Endothelial cell of umbilical vein (primary cell): Measurements from ENCODE around the gene NR1I3. TPM values are rescaled to one million over a fixed set of nuclear protein-coding genes. Genes with fewer than 3 reads are reported as not detected.

Source experiments
- BruUV-seq: library from RNA; stranded (reverse); fragments of 400-500 nt; replicated peaks from 2 replicates; lab custom pipeline; 2021; lab: Mats Ljungman, UMichigan
- CTCF ChIA-PET: fragments of 300-600, 350-600 bp; sonication (Branson Sonifier 250); formaldehyde crosslinking; loops from one replicate; lab custom pipeline; 2021; ENCODE audit warnings: antibody characterized with exemption, inconsistent platforms; lab: Charles Lee
- POLR2A ChIA-PET: fragments of 300-600, 350-600 bp; sonication (Branson Sonifier 250); formaldehyde crosslinking; loops from one replicate; lab custom pipeline; 2021; ENCODE audit warnings: antibody characterized with exemption, inconsistent platforms; lab: Charles Lee
- DNase-seq: peaks from one replicate; pipeline ENCODE4 v3.0.0-alpha.2; 2011; ENCODE audit warnings: low read depth, low spot score
- FAIRE-seq: peaks from 2 replicates; lab custom pipeline; 2011; peaks lifted over from hg19 to GRCh38; lab: Jason Lieb, UNC
- H2AFZ ChIP-seq: 2 replicates; pipeline ENCODE4 v1.6.0; 2012; ENCODE audit warnings: low read depth, low read length, control low read depth, inconsistent platforms
- H3K27ac ChIP-seq: 2 replicates; pipeline ENCODE4 v1.5.1; 2011; ENCODE audit warnings: low read depth, mild to moderate bottlenecking, control low read depth, low read length, moderate library complexity; ENCODE audit not compliant: insufficient read depth
- H3K27me3 ChIP-seq, 2 experiments: 2 replicates each; pipeline versions ENCODE4 v1.6.0 to v1.6.1; 2011; ENCODE audit warnings: low read length in 2 of 2, mixed read lengths in 1 of 2; ENCODE audit not compliant: control insufficient read depth in 2 of 2, insufficient read depth in 2 of 2
- H3K36me3 ChIP-seq, 2 experiments: 2 replicates in 1 of 2; 3 replicates in 1 of 2; pipeline ENCODE4 v1.5.1; 2011; ENCODE audit warnings: low read length in 2 of 2, mild to moderate bottlenecking in 1 of 2, moderate library complexity in 1 of 2; ENCODE audit not compliant: control insufficient read depth in 2 of 2, insufficient read depth in 2 of 2; ENCODE audit errors: extremely low read depth in 1 of 2
- H3K4me1 ChIP-seq: 3 replicates; pipeline ENCODE4 v1.5.1; 2011; ENCODE audit warnings: mild to moderate bottlenecking, low read length; ENCODE audit not compliant: control insufficient read depth, insufficient read depth; ENCODE audit errors: extremely low read depth
- H3K4me2 ChIP-seq: 2 replicates; pipeline ENCODE4 v1.6.1; 2011; ENCODE audit warnings: low read length, control low read depth, mixed read lengths; ENCODE audit not compliant: insufficient read depth
- H3K4me3 ChIP-seq, 3 experiments: fragments of 200-600 bp in 1 of 3; sonication (generic), shearing (Covaris generic) in 1 of 3; replicated peaks in 1 of 3; 2 replicates each; pipeline ENCODE4 v1.5.1; 2011 to 2016; ENCODE audit warnings: control low read depth in 3 of 3, low read length in 3 of 3, mild to moderate bottlenecking in 2 of 3, inconsistent platforms in 1 of 3, low read depth in 1 of 3, moderate library complexity in 1 of 3; ENCODE audit not compliant: insufficient read depth in 1 of 3
- H3K79me2 ChIP-seq: 2 replicates; pipeline ENCODE4 v1.6.0; 2012; ENCODE audit warnings: low read length, inconsistent platforms; ENCODE audit not compliant: control insufficient read depth, insufficient read depth
- H3K9ac ChIP-seq: replicated peaks from 2 replicates; pipeline ENCODE3; 2011; ENCODE audit warnings: low read length, control low read depth; ENCODE audit not compliant: insufficient read depth; ENCODE audit errors: extremely low read depth
- H3K9me1 ChIP-seq: replicated peaks from 3 replicates; pipeline ENCODE4 v1.6.0; 2011; ENCODE audit warnings: mild to moderate bottlenecking, low read length; ENCODE audit not compliant: control insufficient read depth, insufficient read depth; ENCODE audit errors: extremely low read depth
- H3K9me3 ChIP-seq: replicated peaks from 2 replicates; pipeline ENCODE4 v1.5.1; 2012; ENCODE audit warnings: low read length, inconsistent platforms; ENCODE audit not compliant: control insufficient read depth, insufficient read depth
- H4K20me1 ChIP-seq: replicated peaks from 2 replicates; pipeline ENCODE3; 2011; ENCODE audit warnings: mild to moderate bottlenecking, low read length; ENCODE audit not compliant: control insufficient read depth, insufficient read depth; ENCODE audit errors: extremely low read depth
- CTCF ChIP-seq, 2 donors: IDR thresholded peaks; 1 replicate in 1 of 2; 2 replicates in 1 of 2; pipeline ENCODE4 v1.5.1; 2011; ENCODE audit warnings: low read length in 2 of 2, mild to moderate bottlenecking in 2 of 2, moderate library complexity in 2 of 2, control low read depth in 1 of 2, inconsistent platforms in 1 of 2, low read depth in 1 of 2; ENCODE audit not compliant: insufficient read depth in 1 of 2; ENCODE audit errors: extremely low read depth in 1 of 2
- EZH2 ChIP-seq: IDR thresholded peaks from 2 replicates; pipeline ENCODE4 v1.6.1; 2012; ENCODE audit warnings: borderline replicate concordance, low read depth, mild to moderate bottlenecking, moderate library complexity, low read length, inconsistent platforms; ENCODE audit not compliant: severe bottlenecking
- FOS ChIP-seq: IDR thresholded peaks from 2 replicates; pipeline ENCODE4 v1.6.1; 2011; ENCODE audit warnings: mild to moderate bottlenecking, low read length, moderate library complexity, borderline replicate concordance; ENCODE audit not compliant: insufficient read depth
- GATA2 ChIP-seq: IDR thresholded peaks from 2 replicates; pipeline ENCODE4 v1.7.0; 2011; ENCODE audit warnings: low read depth, mild to moderate bottlenecking, moderate library complexity, mixed read lengths, low read length; ENCODE audit not compliant: insufficient read length, insufficient read depth
- JUN ChIP-seq: IDR thresholded peaks from 2 replicates; pipeline ENCODE4 v1.6.1; 2011; ENCODE audit warnings: borderline replicate concordance, low read depth; ENCODE audit not compliant: insufficient read length, insufficient read depth
- MAX ChIP-seq: IDR thresholded peaks from 2 replicates; pipeline ENCODE4 v1.6.1; 2011; ENCODE audit not compliant: insufficient read depth, insufficient read length
- MYC ChIP-seq: IDR thresholded peaks from one replicate; pipeline ENCODE4 v1.6.1; 2011; ENCODE audit warnings: mild to moderate bottlenecking, low read depth, low read length
- POLR2A ChIP-seq: IDR thresholded peaks from 2 replicates; pipeline ENCODE4 v1.6.1; 2012; ENCODE audit warnings: low read depth, mild to moderate bottlenecking, control low read depth, low read length
- POLR2AphosphoS5 ChIP-seq: IDR thresholded peaks from 2 replicates; pipeline ENCODE4 v1.6.1; 2012; ENCODE audit warnings: low read depth, mild to moderate bottlenecking, control low read depth, low read length, moderate library complexity; ENCODE audit not compliant: insufficient read depth
- dilution Hi-C: fragments of 300-500 bp; cut with MboI; formaldehyde crosslinking; loops from one replicate; pipeline ENCODE4 v1.15.0; 2019; ENCODE audit warnings: low sequenced_read_pairs; ENCODE audit not compliant: extremely low pct_ligation_motif_present
- intact Hi-C: fragments of 100-400 bp; cut with micrococcal nuclease; formaldehyde crosslinking; loops from one replicate; pipeline ENCODE4 v1.10.0; 2022
- microRNA-seq: library from miRNA; unstranded; fragments of <30 nt; microRNA quantifications from one replicate; pipeline ENCODE4 v1.2.0, GENCODE V29; 2021; ENCODE audit warnings: borderline number of aligned reads, borderline replicate concordance
- polyA plus RNA-seq, 4 experiments: library from polyadenylated mRNA; depleted of rRNA in 3 of 4; stranded (reverse) in 3 of 4; unstranded in 1 of 4; fragments of >200 nt; gene quantifications; 2 replicates each; pipeline versions ENCODE4 v1.2.1 to v1.2.3, GENCODE V29; 2011 to 2012; ENCODE audit warnings: missing spikeins in 1 of 4
- total RNA-seq: library from RNA; stranded (reverse); gene quantifications from 2 replicates; pipeline ENCODE4 v1.2.3, GENCODE V29; 2021

Gene NR1I3
- total and polyA plus RNA-seq, 2 donors (not counting 3 experiments of a cell fraction or from before 2014, with no cell fraction given): not detected

DNA sequence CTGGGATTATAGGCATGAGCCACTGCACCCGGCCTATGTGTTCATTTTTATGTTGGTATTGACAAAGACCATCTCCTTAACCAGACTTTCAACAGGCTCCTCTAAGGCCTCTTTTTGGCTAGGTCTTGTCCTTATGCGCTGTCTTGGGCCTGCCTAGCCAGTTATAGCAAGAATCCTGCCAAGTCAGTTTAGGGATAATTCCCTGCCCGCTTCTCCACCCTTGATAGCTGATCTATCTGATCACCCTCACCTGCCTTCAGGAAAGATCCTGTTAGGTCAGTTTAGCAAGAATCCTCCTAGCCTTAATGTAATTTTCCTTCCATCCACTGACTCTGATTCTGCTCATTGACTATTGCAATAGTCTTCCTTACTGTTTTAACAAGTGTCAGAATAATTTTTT lies 58.3 kb downstream of the NR1I3 start:
- TF ChIP-seq GATA2 (no peak), MYC (no peak), JUN (no peak), POLR2AphosphoS5 (no peak), CTCF (IDR thresholded peaks at IDR 0.05; ENCODE audit: extremely low read depth in 1 of 2, insufficient read depth in 1 of 2, low read depth in 1 of 2, low read length in 2 of 2) (no peak), MAX (no peak), POLR2A (no peak), FOS (no peak), EZH2 (no peak)
- no peaks in the 10 kb centered on the region for H3K27me3 ChIP-seq

More for the DNA sequence above, 58.3 kb downstream of the NR1I3 start:
- DNase-seq (no peak), FAIRE-seq (no peak)
- H3K9me1 ChIP-seq: no peaks in the 10 kb centered on the region
- H3K4me2 ChIP-seq: no peak overlapping the region
- intact Hi-C loops: no loop called here
- POLR2A ChIA-PET: interaction anchor here (0.7 kb wide), 1 partner anchor 13 kb away, joined by 5 read pairs; the partner anchor contains the start of gene PPOX
- H3K4me1 ChIP-seq: peaks cover 18% of the 10 kb centered on the region
- no peak overlapping the region for H3K4me3 ChIP-seq
- CTCF ChIA-PET: interaction anchor here (1.6 to 2.7 kb wide), 3 partner anchors 14 to 203 kb away, joined by 3 to 10 read pairs (median 6); partner anchors contain the start of gene PPOX
- no peaks in the 10 kb centered on the region for H3K9me3 ChIP-seq
- H3K79me2 ChIP-seq: peaks cover 8% of the 10 kb centered on the region
- H3K9ac ChIP-seq: no peak overlapping the region
- H2AFZ ChIP-seq: no peak overlapping the region
- H3K36me3 ChIP-seq: no peaks in the 10 kb centered on the region
- dilution Hi-C loops: no loop called here
- BruUV-seq: no TSS peak
- H4K20me1 ChIP-seq: no peaks in the 10 kb centered on the region
- H3K27ac ChIP-seq: no peak overlapping the region

Small RNA genes lying within 50 kb of the gene (microRNA-seq; reads per million reads assigned to microRNA genes)
- not detected for gene MIR5187

Other genes with a start within 250 kb of the NR1I3 start
- gene F11R, start 217.1 kb downstream of the NR1I3 start, total RNA-seq: 86.3 and 97.0 TPM in 2 replicates
- 124 and 137 TPM in 2 replicates for gene F11R, start 217.1 kb downstream of the NR1I3 start, polyA plus RNA-seq
- 8.9 and 12.5 TPM in 2 replicates for gene TSTD1, start 199.2 kb downstream of the NR1I3 start, total RNA-seq
- gene TSTD1, start 199.2 kb downstream of the NR1I3 start, polyA plus RNA-seq: 39.1 and 51.6 TPM in 2 replicates
- gene USF1, start 192.2 kb downstream of the NR1I3 start, total RNA-seq: 56.7 and 57.9 TPM in 2 replicates
- gene USF1, start 192.2 kb downstream of the NR1I3 start, polyA plus RNA-seq: 53.4 and 66.0 TPM in 2 replicates
- gene ARHGAP30, start 168.3 kb downstream of the NR1I3 start, total RNA-seq: not detected in 2 replicates
- not detected in 2 replicates for gene ARHGAP30, start 168.3 kb downstream of the NR1I3 start, polyA plus RNA-seq
- gene NECTIN4, start 148.6 kb downstream of the NR1I3 start, total RNA-seq: 0.37 and 0.58 TPM in 2 replicates
- 0.15 and 0.29 TPM in 2 replicates for gene NECTIN4, start 148.6 kb downstream of the NR1I3 start, polyA plus RNA-seq
- gene KLHDC9, start 139.8 kb downstream of the NR1I3 start, total RNA-seq: 1.1 and 1.4 TPM in 2 replicates
- gene KLHDC9, start 139.8 kb downstream of the NR1I3 start, polyA plus RNA-seq: 2.6 and 3.2 TPM in 2 replicates
- gene PFDN2, start 120.2 kb downstream of the NR1I3 start, total RNA-seq: 99.5 and 104 TPM in 2 replicates
- 86.8 and 157 TPM in 2 replicates for gene PFDN2, start 120.2 kb downstream of the NR1I3 start, polyA plus RNA-seq
- gene NIT1, start 120.1 kb downstream of the NR1I3 start, total RNA-seq: 20.3 and 20.9 TPM in 2 replicates
- gene NIT1, start 120.1 kb downstream of the NR1I3 start, polyA plus RNA-seq: 26.5 and 28.2 TPM in 2 replicates
- 50.2 and 54.9 TPM in 2 replicates for gene DEDD, start 105.5 kb downstream of the NR1I3 start, total RNA-seq
- 78.3 and 81.8 TPM in 2 replicates for gene DEDD, start 105.5 kb downstream of the NR1I3 start, polyA plus RNA-seq
- 102 and 110 TPM in 2 replicates for gene UFC1, start 84.2 kb downstream of the NR1I3 start, total RNA-seq
- gene UFC1, start 84.2 kb downstream of the NR1I3 start, polyA plus RNA-seq: 115 and 149 TPM in 2 replicates
- gene USP21, start 78.7 kb downstream of the NR1I3 start, total RNA-seq: 18.7 and 19.7 TPM in 2 replicates
- gene USP21, start 78.7 kb downstream of the NR1I3 start, polyA plus RNA-seq: 29.2 and 34.9 TPM in 2 replicates
- 28.5 and 28.9 TPM in 2 replicates for gene PPOX, start 71.8 kb downstream of the NR1I3 start, total RNA-seq
- 26.4 and 31.3 TPM in 2 replicates for gene PPOX, start 71.8 kb downstream of the NR1I3 start, polyA plus RNA-seq
- 39.5 and 39.8 TPM in 2 replicates for gene B4GALT3, start 60.7 kb downstream of the NR1I3 start, total RNA-seq
- 55.5 and 60.4 TPM in 2 replicates for gene B4GALT3, start 60.7 kb downstream of the NR1I3 start, polyA plus RNA-seq
- gene ADAMTS4, start 39.1 kb downstream of the NR1I3 start, total RNA-seq: 8.9 and 13.6 TPM in 2 replicates
- 2.5 and 2.6 TPM in 2 replicates for gene ADAMTS4, start 39.1 kb downstream of the NR1I3 start, polyA plus RNA-seq
- gene NDUFS2, start 35.8 kb downstream of the NR1I3 start, total RNA-seq: 95.1 and 99.7 TPM in 2 replicates
- gene NDUFS2, start 35.8 kb downstream of the NR1I3 start, polyA plus RNA-seq: 101 and 130 TPM in 2 replicates
- 1.6 and 2.2 TPM in 2 replicates for gene FCER1G, start 22.9 kb downstream of the NR1I3 start, total RNA-seq
- 1.1 and 1.3 TPM in 2 replicates for gene FCER1G, start 22.9 kb downstream of the NR1I3 start, polyA plus RNA-seq
- gene APOA2, start 14.6 kb downstream of the NR1I3 start, total RNA-seq: not detected in 2 replicates
- gene APOA2, start 14.6 kb downstream of the NR1I3 start, polyA plus RNA-seq: not detected in 2 replicates
- 18.7 TPM in 2 replicates for gene TOMM40L, start 12.1 kb downstream of the NR1I3 start, total RNA-seq
- 18.6 and 19.6 TPM in 2 replicates for gene TOMM40L, start 12.1 kb downstream of the NR1I3 start, polyA plus RNA-seq
- not detected in 2 replicates for gene PCP4L1, start 20.5 kb upstream of the NR1I3 start, total RNA-seq
- gene PCP4L1, start 20.5 kb upstream of the NR1I3 start, polyA plus RNA-seq: not detected in 2 replicates
- gene MPZ, start 71.8 kb upstream of the NR1I3 start, total RNA-seq: 1.3 and 2.0 TPM in 2 replicates
- gene MPZ, start 71.8 kb upstream of the NR1I3 start, polyA plus RNA-seq: 6.1 and 7.0 TPM in 2 replicates
- gene SDHC, start 76.2 kb upstream of the NR1I3 start, total RNA-seq: 136 and 148 TPM in 2 replicates
- gene SDHC, start 76.2 kb upstream of the NR1I3 start, polyA plus RNA-seq: 219 and 279 TPM in 2 replicates
- gene CFAP126, start 129.7 kb upstream of the NR1I3 start, total RNA-seq: not detected in 2 replicates
- gene CFAP126, start 129.7 kb upstream of the NR1I3 start, polyA plus RNA-seq: not detected in 2 replicates